NOMO-1 (cell line): ENCODE results near the gene HLTF.
"Not testable (repeated sequence)": the region's sequence is repeated elsewhere in the genome, so short reads cannot be mapped to it uniquely, and the experiment has no call there.

ENCODE experiments used
- DNase-seq, 2 experiments: peaks; one replicate each; lab custom pipeline; 2025; ENCODE audit not compliant: unreplicated experiment in 2 of 2; lab: John Stamatoyannopoulos, UW

HLTF gene, protein sequence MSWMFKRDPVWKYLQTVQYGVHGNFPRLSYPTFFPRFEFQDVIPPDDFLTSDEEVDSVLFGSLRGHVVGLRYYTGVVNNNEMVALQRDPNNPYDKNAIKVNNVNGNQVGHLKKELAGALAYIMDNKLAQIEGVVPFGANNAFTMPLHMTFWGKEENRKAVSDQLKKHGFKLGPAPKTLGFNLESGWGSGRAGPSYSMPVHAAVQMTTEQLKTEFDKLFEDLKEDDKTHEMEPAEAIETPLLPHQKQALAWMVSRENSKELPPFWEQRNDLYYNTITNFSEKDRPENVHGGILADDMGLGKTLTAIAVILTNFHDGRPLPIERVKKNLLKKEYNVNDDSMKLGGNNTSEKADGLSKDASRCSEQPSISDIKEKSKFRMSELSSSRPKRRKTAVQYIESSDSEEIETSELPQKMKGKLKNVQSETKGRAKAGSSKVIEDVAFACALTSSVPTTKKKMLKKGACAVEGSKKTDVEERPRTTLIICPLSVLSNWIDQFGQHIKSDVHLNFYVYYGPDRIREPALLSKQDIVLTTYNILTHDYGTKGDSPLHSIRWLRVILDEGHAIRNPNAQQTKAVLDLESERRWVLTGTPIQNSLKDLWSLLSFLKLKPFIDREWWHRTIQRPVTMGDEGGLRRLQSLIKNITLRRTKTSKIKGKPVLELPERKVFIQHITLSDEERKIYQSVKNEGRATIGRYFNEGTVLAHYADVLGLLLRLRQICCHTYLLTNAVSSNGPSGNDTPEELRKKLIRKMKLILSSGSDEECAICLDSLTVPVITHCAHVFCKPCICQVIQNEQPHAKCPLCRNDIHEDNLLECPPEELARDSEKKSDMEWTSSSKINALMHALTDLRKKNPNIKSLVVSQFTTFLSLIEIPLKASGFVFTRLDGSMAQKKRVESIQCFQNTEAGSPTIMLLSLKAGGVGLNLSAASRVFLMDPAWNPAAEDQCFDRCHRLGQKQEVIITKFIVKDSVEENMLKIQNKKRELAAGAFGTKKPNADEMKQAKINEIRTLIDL

DNA sequence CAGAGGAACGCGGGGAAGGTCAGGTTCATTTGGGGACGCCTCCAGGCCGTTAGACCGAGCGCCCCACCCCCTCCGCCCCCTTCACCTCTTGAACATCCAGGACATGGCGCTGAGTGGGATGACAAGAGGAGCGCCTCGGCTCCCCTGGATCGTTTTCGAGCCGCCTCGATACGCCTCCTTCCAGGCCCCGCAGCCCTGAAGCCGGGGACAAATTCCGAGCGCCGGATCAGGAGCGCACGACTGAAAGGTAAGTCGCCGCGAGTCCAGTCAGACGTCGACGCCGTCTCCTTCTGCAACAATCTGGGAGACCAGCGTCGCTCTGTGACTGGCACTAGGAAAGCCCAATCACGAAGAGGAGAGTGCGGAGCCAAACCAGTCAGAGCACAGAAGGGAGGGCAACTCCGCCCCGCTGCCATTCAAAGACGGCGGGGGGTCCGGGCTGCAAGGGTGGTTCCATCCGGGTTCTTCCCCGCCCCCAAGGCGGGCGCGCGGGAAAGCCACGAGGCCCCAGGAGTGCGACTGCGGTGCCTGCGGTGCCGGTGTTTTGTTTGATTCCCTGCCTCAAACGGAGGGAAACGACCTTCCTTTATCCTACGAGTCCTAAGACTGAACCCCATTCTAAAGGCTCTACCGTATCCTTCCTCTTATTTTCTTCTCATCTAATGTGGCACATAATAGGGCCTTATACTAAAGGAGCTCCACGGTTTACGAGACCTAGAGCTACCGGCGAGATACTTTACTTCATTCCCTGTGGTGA, at the start of gene HLTF:
TSS of gene HLTF (minus strand) at position 302 of the 757 bp plus-strand sequence. CDS start at position 105, 197 bp downstream.
- peak; percentile 98 to 99 for DNase-seq

DNA sequence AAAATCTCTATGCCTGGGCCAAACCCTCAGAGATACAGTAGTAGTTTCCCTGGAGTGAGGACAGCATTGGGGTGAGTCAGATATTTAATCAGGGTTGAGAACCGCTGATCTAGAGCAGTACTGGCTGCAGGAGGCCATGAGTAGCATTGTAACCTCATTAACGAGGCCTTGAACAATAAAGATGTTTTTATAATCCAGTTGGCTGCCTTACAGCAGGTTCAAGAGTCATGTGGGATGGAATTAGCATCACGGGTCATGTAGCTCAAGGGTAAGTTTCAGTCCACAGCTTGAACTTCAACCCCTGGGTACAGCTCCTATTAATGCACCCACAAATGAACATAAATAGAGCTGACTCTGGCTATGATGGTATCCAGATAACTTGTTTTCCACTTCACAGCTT, 48.2 kb upstream of the HLTF start:
- no peak for DNase-seq

DNA sequence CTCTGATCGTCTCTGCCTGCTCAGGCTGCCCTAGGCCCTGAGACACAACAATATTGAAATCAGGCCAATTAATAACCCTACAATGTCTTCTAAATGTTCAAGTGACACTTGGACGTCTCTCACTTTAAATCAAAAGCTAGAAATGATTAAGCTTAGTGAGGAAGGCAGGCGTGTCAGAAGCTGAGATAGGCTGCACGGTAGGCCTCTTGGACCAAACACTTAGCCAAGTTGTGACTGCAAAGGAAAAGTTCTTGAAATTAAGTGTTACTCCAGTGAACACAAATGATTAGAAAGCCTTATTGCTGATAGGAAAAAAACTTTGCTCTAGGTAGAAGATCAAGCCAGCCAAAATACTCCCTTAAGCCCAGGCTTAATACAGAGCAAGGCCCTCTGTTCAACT, 45.3 kb upstream of the HLTF start:
- DNase-seq: no peak

DNA sequence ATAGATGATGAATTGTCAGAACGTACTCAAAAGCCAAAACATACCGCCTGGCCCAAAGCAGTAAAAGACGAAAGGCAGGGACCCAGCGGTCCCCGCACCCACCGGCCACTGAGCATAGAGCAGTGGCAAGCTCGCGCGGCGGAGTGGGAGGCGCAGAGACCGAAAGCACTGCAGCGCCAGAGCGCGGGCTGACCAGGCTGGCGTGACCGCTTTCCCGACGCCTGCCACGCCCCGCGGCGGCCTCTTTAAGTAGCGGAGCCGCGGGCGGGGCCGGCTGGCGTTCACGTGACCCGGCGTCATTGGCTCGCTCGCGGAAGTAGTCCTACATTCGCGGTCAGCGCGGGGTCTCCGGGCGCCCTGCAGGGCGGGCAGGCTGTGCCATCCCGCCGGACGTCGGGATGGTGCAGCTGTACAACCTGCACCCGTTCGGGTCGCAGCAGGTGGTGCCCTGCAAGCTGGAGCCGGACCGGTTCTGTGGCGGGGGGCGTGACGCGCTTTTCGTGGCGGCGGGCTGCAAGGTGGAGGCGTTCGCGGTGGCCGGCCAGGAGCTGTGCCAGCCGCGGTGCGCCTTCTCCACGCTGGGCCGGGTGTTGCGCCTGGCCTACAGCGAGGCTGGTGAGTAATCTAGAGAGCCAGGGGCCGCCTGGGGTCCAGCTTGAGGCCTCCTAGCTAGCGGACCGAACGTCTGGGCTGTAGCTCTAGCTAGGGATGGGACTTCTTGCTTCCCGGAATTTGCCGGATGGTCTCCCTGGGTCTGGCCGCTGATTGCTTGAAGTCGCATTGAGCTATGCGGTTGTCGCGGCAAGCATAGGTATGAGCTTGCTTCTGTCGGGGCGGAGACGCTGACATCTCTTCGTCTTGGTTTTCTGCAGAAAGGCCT, 43.2 kb upstream of the HLTF start, which contains the start of gene HPS3:
TSS of gene HPS3 (plus strand) at position 313 of the 880 bp plus-strand sequence. CDS start at position 399, 86 bp downstream.
- DNase-seq: peak; percentile 96 to 98

DNA sequence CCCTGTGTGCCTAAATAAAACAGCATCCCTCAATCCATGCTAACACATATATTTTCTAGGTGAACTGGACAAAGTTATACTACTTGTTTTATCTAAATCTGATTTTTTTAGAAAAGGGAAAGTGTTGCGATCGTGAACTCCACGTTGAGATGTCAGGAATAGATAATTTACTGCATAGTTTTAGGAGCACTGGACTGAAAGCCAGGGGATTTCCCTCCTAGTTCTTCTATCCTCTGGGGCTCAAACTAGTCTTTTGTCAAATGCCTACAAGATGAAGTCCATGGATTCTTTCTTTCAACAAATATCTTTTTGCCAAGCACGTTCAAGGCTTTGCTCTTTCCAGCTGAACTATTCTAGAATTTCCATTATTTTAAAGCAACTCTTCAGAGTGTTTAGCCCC, 42.5 kb upstream of the HLTF start:
- DNase-seq: no peak

DNA sequence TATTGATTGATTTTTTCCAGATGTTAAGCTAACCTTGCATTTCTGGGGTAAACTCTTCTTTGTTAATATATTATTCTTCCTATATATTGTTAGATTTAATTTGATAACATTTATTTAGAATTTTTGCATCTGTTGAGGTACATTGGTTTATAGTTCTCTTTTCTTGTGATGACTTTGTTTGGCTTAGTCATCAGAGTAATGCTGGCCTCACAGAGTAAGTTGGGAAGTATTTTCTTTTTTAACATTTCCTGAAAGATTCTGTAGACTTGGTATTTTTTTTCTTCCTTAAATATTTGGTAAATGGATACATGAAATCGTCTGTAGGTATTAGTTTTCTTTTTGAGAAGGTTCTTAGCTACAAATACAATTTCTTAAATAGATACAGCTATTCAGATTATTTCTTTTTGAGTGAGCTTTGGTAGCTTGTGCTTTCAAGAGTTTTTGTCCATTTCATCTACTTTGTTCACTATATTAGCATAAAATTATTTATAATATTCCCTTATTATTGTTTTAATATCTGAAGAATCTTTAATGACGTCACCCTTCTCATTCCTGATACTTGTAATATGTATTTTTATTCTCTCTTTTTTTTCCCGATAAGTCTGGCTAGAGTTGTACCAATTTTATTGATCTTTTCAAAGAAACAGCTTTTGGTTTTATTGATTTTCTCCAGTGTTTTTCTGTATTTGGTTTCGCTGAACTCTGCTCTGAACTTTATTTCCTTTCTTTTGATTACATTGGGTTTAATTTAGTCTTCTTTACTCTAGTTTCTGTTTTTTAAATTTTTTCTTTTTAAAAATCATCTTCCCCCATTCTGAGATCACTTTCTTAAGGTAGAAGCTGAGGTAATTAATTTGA, 36.6 kb upstream of the HLTF start:
- DNase-seq: no peak

DNA sequence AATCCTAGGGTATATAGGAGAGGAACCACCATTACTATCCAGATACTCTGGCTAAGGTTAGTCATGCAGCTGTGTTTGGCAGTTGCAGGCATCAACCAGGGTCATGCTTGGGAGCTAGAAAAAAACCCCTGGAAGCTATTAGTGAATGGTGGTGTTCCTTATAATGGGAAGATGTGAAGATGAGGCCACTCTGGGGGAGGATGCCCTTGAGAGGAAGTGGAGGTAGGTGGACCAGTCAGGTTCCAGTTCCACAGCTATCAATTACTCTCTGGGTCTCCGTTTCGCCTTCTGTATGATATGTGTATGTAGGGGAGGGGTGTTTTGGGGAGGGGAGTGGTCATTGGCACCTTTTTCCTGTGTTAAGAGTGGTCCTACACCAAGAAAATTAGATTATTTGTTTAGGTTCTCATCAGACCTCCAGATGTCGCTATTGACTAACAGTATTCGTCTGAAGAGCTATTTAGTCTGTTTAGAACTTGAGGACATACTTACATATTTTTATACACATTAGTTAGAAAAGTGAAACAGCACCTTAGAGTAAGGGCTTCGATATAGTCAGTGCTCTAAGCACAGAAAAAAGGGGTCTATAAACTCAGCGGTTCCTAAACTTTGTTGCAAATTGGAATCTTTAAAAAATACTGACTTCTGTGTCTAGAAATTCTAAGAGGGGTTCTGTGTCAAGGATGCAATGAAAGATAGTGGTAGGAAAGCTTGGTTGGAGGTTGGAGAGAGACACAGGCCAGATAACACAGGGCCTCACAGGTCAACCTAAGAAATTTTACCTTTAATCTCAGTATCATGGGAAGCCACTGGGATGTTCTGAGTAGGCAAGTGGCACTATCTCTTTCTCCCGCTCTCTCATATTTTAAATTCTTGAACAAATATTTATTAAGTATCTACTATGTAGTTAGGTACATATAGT, 34.0 kb upstream of the HLTF start:
- peak; percentile 7 to 72 for DNase-seq

DNA sequence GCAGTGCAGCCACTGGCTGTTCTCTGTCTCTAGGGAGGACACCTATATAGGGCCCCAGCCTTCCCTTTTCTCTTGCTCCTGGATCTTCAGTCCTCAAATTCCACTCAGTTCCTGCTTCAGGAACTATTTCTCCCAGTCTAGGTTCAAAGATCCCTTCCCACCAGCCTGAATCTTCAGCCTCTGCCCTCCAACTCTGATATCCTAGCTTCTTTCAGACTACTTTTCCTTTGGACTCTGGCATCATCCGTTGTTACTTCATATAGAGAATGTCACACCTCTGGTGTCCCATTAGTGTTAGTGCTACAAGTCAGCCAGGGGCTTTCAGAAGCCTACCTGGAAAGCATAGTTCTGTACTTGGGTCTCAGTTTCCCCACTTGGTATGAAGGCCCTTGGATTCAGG, 33.1 kb upstream of the HLTF start:
- DNase-seq: no peak

DNA sequence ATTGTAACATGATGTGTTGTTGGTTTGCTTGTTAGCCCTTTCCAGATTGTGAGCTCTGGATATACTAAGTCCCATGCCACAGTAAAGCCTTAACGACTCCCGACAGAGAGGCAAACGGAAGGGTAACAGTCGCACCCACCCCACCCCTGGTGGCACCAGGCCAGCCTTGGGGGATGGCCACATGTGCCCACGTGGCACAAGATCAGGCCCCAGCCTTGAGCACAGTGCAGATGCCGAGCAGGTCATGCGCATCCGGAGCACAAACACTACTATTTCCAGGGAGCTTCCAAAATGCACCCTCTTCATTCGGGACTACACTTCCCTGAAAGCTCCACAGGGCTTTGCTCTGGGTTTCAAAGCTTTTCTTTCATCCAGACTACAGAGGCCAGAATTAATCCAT, 32.4 kb upstream of the HLTF start:
- no peak for DNase-seq

DNA sequence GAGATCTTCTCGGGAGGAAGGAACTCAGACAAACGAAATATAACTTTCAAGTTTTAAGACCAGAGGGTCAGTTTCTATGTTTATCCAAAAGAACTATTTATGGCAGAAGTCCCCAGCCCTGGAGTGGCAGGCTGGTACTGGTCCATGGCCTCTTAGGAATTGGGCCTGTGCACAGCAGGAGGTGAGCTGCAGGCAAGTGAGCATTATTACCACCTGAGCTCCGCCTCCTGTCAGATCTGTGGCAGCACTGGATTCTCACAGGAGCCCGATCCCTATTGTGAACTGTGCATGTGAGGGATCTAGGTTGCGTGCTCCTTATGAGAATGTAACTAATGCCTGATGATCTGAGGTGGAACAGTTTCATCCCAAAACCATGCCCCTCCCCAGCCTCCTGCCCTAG, 28.8 kb upstream of the HLTF start:
- no peak for DNase-seq

DNA sequence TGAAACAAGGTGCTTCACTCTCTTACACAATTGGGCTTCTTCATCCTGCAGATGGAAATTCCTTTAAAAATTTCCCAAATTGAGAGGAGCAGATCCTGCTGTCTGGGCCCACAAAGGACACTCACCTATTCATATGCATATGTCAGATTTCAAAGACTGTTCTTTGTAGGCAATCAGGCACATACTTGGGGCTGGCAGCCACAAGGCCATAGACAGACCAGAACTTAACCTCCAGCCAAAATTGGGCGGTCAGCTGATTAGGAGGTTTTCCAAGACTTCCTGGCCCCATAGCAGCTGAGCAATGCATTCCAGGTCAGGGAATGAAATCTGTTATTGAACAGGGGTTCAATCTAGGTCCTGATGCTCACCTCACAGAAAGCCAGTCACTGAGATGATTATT, 28.1 kb upstream of the HLTF start:
- DNase-seq: no peak

DNA sequence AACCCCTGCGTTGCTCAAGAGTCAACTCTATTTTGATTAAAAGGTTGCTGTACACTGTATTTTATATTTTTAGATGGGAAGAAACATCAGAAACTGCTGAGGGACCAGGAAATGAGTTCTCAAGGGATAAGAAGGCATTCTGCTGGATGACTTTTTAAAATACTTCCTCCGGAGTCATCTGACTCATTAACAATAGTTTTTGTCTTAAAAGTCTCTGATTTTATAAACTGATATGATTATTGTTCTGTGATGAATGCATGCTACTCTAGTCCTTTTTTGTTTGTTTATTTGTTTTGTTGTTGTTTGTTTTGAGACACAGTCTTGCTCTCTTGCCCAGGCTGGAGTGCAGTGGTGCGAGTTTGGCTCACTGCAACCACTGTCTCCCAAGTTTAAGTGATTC, 18.2 kb upstream of the HLTF start:
- DNase-seq: no peak

DNA sequence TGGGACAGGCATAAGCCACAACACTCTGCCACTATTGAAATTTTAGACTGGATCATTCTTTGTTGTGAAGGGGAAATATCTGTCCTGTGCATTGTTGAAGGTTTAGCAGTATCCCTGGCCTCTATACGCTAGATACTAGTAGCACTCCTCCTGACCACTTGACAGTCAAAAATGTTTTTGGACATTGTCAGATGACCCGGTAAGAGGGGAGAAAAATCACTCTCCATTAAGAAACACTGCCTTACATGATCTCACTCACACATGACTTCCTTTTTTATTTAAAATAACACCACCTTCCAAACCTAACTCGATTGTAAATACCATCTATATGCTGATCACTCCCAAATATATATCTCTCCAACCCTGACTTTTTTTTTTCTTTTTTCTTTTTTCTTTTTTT, 15.3 kb upstream of the HLTF start:
- no peak for DNase-seq

DNA sequence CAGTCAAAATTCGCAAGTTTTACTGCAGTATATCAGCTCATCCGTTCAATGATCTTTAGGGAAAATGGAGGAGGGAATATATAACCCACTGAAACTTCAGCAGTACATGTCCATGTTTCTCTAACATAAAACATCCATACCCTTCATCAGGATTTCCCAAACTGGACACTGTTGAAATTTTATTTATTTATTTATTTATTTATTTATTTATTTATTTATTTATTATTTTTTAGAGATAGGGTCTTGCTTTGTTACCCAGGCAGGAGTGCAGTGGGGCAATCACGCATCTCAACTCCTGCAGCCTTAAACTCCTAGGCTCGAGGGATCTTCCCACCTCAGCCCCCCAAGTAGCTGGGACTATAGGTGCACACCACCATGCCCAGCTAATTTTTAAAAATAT, 14.8 kb upstream of the HLTF start:
- DNase-seq: no peak

DNA sequence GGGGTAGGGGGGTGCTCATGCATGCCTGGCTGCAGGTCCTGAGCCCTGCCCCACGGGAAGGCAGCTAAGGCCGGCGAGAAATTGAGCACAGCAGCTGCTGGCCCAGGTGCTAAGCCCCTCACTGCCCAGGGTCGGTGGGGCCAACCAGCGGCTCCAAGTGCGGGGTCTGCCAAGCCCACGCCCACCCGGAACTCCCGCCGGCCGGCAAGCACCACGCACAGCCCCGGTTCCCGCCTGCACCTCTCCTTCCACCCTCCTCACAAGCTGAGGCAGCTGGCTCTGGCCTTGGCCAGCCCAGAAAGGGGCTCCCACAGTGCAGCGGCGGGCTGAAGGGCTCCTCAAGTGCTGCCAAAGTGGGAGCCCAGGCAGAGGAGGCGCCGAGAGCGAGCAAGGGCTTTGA, 11.7 kb upstream of the HLTF start:
- not testable (repeated sequence) for DNase-seq

DNA sequence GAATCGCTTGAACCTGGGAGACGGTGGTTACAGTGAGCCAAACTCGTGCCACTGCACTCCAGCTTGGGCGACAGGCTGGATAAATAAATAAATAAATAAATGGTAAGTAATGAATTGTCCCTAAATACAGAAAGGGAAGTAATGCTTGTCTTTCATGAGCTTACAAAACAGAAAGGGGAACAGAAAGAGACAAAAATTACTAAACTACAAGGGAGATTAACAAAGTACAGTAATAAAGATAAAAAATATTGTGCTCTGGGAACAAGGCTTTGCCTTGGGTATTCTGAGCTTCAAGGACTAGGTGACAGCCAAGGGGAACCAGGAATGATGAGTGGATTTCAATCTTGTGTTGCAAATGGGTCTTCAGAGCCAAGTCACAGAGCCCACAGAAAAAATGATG, 9.2 kb upstream of the HLTF start:
- peak; percentile 66 to 98 for DNase-seq

DNA sequence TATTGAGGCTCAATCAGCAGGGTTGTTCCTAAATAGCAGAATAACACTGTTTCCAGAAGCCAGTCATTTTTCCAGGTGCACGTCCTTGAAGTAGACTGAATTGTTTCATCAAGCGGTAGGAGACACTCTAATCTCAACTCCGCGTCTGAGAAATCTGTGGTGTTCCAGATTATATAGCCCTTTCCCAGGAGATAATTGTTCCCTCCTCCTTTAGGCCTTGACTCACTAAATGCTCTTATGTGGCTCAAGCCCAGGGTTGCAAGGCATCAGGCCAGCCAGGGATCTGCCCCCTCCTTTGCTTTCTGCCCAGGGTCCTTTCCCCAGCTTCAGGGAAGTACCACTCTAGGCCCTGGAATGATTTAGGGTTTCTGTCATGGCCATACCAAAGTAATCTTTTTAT, 5.7 kb upstream of the HLTF start:
- no peak for DNase-seq

DNA sequence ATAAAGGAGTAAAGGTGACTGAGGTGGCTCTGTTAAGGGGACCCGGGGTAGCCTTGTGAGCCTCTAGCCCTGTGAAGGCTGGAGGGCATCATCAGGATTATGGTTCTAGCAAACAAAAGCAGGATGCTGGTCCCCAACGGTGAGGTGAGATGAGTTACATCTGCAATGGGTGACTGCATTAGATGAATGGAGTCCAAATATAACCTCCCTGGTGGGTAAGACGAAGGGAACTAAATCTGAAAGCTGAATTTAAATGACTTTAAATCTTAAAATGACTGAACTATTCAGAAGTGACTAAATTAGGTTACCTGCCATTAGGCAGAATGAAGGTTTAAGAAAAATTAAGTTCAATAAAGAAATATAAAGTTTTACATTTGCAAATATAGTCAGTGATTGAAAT, 4.6 kb upstream of the HLTF start:
- DNase-seq: no peak
